ENCODE data around the gene HEMK1.

The HEMK1 gene

GRCh38 chr3:50587373-50587772 is 18.1 kb downstream of the HEMK1 start:
- no peak for TF ChIP-seq CTCF (IDR thresholded peaks at IDR 0.05; ENCODE audit: low read depth, low read length)
- H3K4me3 ChIP-seq (ENCODE audit: low read depth, low read length) = no peak overlapping the region

- no peak overlapping the region for H3K4me3 ChIP-seq (ENCODE audit: low read depth, low read length)
- no peak for TF ChIP-seq CTCF (IDR thresholded peaks at IDR 0.05; ENCODE audit: low read depth, low read length)
These were observed 18.8 kb downstream of the HEMK1 start for GRCh38 chr3:50587806-50588758.

- H3K4me3 ChIP-seq (ENCODE audit: low read depth, low read length) = no peak overlapping the region
- no peak for TF ChIP-seq CTCF (IDR thresholded peaks at IDR 0.05; ENCODE audit: low read depth, low read length)
These were observed 19.6 kb downstream of the HEMK1 start for GRCh38 chr3:50588759-50589433.

GRCh38 chr3:50591196-50591741 is 21.9 kb downstream of the HEMK1 start:
- TF ChIP-seq CTCF (IDR thresholded peaks at IDR 0.05; ENCODE audit: low read depth, low read length) = no peak
- H3K4me3 ChIP-seq (ENCODE audit: low read depth, low read length) = no peak overlapping the region

GRCh38 chr3:50592568-50592967 is 23.2 kb downstream of the HEMK1 start:
- no peak for TF ChIP-seq CTCF (IDR thresholded peaks at IDR 0.05; ENCODE audit: low read depth, low read length)

GRCh38 chr3:50594253-50594785 is 25.0 kb downstream of the HEMK1 start:
- no peak for TF ChIP-seq CTCF (IDR thresholded peaks at IDR 0.05; ENCODE audit: low read depth, low read length)
- no peak overlapping the region for H3K4me3 ChIP-seq (ENCODE audit: low read depth, low read length)

More at GRCh38 chr3:50592568-50592967, 23.2 kb downstream of the HEMK1 start:
- H3K4me3 ChIP-seq (ENCODE audit: low read depth, low read length) = no peak overlapping the region

All from WI38 (cell line).